DMS 273 (cell line): ENCODE data around the gene MUC5AC.

Source experiments
- DNase-seq: peaks from one replicate; lab custom pipeline; 2025; ENCODE audit not compliant: unreplicated experiment; lab: John Stamatoyannopoulos, UW

MUC5AC gene

DNA sequence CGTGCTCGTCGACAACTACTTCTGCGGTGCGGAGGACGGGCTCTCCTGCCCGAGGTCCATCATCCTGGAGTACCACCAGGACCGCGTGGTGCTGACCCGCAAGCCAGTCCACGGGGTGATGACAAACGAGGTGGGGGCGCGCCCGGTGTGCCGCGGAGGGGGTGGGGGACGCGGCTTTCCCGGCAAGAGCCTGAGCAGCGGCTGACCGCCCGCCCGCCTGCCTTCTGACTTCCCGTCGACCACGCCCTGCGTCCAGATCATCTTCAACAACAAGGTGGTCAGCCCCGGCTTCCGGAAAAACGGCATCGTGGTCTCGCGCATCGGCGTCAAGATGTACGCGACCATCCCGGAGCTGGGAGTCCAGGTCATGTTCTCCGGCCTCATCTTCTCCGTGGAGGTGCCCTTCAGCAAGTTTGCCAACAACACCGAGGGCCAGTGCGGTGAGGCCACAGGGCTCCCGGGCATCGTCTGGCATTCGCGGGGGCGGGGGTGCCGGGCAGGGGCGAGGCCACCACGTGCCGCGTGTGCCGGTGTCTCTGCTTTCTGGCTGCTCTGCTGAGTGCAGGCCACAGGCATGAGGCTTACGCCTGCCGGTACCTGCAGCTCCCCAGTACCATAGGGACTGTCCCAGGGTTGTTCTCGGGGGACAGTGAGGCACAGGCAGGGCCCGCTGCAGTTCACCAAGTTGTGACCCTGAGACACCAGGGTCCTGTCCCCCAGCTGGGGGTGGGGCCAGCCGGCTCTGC is 36.7 kb downstream of the MUC5AC start:
- DNase-seq = no peak

DNA sequence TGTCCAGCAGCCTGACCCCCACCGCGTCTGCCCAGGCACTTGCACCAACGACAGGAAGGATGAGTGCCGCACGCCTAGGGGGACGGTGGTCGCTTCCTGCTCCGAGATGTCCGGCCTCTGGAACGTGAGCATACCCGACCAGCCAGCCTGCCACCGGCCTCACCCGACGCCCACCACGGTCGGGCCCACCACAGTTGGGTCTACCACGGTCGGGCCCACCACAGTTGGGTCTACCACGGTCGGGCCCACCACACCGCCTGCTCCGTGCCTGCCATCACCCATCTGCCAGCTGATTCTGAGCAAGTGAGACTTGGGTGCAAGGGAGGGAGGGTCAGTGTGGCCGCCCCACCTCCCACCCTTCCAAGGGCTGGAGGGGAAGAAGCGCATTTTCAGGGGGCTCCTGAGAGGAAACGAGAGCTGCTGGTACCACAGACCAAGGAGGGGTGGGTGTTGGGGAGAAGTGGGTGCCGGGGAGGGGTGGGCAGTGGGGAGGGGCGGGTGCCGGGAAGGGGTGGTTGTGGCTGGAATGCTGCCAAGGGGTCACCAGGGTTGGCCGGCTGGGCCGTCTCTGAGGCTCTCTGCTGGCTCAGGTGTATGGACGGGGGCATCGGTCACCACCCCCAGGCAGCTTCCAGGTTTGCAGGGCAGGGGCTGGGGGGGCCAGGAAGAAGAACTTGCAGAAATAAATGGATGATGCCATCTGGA is 37.4 kb downstream of the MUC5AC start:
- DNase-seq = no peak

- DNase-seq = no peak
Observed at GRCh38 chr11:1195682-1196515, 38.1 kb downstream of the MUC5AC start.

GRCh38 chr11:1196516-1197391 is 39.0 kb downstream of the MUC5AC start:
- no peak for DNase-seq

- no peak for DNase-seq
Observed at GRCh38 chr11:1197431-1197885, 39.7 kb downstream of the MUC5AC start.

DNA sequence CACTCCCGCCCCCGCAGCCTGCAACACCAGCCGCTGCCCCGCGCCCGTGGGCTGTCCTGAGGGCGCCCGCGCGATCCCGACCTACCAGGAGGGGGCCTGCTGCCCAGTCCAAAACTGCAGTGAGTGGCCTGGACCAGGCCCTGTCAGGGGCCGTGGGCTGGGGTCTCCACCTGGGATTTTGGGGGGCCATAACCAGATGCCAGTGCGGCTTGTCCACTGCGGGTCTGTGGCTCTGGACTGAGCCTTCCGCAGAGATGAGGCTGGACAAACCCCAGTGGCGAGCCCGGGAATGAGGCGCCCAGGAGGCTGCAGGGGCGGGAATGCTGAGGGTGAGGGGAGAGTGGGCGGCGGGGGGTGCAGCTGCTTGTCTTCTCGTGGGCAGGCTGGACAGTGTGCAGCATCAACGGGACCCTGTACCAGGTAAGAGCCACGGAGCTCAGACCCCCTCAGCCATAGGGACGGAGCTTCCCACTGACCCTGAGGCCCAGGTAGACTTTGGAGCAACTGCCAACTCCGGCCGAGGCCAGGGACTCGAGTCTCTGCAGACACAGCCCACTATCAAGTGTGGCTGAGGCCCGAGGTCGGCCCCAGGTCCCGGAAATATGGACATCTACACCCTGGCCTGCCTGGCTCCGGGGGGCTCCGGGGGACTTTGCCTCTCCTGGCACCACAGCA is 40.3 kb downstream of the MUC5AC start:
- no peak for DNase-seq

DNA sequence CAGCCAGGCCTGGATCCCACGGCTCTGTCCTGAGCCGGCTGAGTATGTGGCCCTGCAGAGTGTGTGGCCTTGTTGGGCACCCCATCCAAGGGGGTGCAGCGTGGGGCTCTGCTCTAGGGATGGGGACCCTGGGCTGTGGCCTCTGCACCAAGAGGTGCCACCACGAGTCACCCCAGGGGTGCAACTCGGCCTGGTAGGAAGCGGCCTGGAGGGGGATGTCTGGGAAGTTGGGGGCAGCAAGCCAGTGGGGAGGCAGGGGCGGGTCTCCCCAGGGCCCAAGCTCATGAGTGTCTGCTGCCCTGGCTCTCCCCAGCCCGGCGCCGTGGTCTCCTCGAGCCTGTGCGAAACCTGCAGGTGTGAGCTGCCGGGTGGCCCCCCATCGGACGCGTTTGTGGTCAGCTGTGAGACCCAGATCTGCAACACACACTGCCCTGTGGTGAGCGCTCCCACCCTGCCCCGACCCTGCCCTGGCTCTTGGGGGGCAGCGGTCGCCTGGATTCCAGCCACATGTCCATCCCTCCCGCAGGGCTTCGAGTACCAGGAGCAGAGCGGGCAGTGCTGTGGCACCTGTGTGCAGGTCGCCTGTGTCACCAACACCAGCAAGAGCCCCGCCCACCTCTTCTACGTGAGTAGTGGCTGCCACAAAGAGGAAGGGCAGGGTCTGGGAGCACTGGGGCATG is 40.9 kb downstream of the MUC5AC start:
- no peak for DNase-seq

GRCh38 chr11:1199241-1199750 is 41.5 kb downstream of the MUC5AC start:
- no peak for DNase-seq

DNA sequence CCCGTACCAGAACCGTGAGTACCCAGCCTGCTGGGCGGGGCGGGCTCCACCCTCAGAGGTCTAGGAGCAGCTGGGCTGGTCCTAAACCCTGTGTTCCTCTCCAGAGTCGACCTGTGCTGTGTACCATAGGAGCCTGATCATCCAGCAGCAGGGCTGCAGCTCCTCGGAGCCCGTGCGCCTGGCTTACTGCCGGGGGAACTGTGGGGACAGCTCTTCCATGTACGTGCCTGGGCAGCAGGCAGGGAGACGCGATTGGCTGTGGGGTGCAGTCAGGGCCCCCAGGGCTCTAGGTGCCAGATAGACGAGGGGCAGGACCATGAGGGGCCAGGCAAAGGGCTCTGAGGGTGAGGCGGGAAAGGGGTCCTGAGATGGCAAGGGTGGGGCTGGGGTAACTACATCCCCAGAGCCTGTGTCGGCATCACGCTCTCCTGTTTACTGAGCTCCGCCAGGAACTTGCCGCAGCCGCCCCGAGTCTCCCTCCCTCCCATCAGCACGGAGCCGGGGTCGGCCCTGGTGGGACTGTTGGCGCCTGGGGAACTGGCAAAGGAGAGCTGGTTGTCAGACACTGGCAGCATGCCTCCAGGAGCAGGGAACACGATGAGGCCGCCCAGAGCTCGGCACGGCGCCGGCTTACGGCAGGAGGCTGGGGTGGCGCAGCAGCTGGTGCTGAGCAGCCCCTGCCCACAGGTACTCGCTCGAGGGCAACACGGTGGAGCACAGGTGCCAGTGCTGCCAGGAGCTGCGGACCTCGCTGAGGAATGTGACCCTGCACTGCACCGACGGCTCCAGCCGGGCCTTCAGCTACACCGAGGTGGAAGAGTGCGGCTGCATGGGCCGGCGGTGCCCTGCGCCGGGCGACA is 42.2 kb downstream of the MUC5AC start:
- peak; percentile 53 for DNase-seq

DNA sequence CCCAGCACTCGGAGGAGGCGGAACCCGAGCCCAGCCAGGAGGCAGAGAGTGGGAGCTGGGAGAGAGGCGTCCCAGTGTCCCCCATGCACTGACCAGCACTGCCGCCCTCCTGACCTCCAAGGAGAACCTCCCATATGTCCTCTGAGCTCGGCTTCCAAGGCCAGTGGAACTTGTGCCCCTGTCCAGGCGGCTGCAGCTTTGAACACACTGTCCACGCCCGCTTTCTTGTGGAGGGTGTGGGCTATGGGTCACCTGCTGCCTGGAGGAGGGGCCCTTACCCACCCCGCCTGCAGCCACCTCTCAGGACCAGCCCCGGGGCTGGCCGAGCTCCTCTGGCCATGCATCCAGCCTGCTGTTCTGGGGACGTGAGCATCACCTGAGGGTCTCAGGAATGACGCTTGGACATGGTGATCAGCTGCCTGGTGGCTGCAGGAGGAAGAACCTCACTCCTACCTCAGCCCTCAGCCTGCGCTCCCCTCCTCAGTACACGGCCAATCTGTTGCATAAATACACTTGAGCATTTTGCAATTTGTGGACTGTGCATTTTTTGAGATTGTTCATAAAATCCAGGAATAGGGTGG is 42.9 kb downstream of the MUC5AC start:
- no peak for DNase-seq

DNA sequence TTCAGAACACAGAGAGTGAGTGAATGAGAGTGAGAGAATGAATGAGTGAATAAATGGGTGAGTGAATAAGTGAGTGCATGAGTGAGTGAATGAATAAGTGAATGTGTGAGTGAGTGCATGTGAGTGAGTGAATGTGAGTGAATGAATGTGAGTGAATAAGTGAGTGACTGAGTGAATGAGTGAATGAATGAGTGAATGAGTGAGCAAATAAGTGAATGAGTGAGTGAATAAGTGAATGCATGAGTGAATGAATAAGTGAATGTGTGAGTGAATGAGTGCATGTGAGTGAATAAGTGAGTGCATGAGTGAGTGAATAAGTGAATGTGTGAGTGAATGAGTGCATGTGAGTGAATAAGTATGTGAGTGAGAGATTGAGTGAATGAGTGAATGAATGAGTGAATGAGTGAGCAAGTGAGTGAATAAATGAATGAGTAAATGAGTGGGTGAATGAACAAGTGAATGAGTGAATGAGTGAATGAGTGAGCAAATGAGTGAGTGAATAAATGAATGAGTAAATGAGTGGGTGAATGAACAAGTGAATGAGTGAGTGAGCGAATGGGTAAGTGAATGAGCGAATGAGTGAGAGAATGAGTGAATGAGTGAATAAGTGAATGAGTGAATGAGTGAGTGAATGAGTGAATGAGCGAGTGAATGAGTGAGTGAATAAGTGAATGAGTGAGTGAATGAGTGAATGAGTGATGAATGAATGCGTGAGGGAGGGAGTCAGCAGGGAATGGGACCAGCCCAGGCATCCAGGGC is 43.8 kb downstream of the MUC5AC start:
- DNase-seq = no peak

- peak; percentile 33 for DNase-seq
Observed at GRCh38 chr11:1202154-1202775, 44.5 kb downstream of the MUC5AC start.

DNA sequence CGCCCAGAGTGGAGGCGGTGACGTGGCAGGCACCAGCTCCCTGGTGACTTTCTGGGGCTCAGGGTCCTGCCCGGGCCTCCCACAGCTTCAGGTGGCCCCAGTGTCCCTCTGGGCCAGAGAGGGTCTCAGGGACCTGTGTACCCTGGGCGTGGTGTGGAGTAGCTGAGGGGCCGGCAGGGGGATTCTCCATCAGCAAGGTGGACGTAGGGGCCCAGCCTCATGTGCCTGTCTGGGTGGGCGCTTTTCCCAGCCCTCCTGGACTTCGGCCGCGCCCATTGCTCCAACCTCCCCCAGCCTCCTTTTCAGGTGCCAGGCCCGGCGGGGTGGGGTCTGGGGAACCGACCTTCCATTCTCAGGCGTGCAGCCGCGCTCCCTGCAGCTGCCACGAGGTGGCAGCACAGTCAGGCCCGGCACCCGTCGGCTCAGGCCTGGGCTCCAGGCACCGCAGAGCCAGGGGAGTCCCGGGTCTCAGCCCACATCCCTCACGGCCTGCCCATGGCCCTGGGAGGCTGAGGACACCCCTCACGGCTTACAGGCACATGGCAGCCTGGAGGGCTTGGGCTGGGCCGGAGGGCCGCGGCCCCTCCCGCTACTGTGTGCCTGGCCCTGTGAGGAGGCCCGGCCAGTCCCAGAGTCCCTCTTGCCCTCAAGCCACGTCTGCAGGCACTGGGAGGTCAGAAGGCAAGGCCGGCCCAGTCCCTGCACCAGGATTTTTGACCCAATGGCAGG is 45.2 kb downstream of the MUC5AC start:
- peak; percentile 78 for DNase-seq

GRCh38 chr11:1203505-1204271 is 45.9 kb downstream of the MUC5AC start:
- no peak for DNase-seq

DNA sequence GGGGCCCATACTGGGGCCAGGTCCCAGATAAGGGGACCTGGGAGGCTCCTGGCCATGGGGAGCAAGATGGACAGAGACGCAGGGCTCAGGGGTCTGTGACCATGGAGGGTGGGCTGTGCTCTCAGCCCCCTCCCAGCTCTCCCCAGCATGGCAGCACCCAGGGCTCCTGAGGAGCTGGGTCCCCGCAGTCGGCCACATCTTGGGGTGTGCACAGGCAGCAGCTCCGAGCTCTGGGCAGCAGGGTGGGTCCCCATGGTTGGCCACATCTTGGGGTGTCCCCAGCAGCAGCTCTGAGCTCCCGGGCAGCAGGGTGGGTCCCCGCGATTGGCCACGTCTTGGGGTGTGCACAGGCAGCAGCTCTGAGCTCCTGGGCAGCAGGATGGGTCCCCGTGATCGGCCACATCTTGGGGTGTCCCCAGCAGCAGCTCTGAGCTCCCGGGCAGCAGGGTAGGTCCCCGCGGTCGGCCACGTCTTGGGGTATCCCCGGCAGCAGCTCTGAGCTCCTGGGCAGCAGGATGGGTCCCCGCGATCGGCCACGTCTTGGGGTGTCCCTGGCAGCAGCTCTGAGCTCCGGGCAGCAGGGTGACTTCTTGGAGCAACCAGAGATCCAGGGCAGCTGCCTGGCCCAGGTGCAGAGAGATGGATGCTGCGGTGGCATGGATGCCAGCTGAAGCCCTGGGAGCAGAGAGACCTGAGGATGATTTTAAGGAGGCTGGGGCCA is 46.8 kb downstream of the MUC5AC start:
- DNase-seq = no peak
